ENCODE measurements around the gene ART5. TPM values are rescaled to one million over a fixed set of nuclear protein-coding genes. Genes with fewer than 3 reads are reported as not detected.

ART5 gene
- total RNA-seq, 4 donors from 2014 or later, result 0.76 TPM; not detected in 3

GRCh38 chr11:3635641-3636375 is 6.0 kb downstream of the ART5 start:
- no peak overlapping the region for H3K27ac ChIP-seq
- no peaks in the 10 kb centered on the region for H3K4me1 ChIP-seq
- H3K27me3 ChIP-seq, result no peaks in the 10 kb centered on the region
- no peaks in the 10 kb centered on the region for H3K9me3 ChIP-seq
- no peak for DNase-seq
- intact Hi-C loops (cut with DNase I), result no loop called here
- WGBS, 2 donors, result 83 to 88% methylated on average over 8 to 13 of the region's 15 CpGs
- no peaks in the 10 kb centered on the region for H3K36me3 ChIP-seq
- no peak overlapping the region for H3K4me3 ChIP-seq
- no peak for TF ChIP-seq POLR2A (IDR thresholded peaks at IDR 0.05)
- TF ChIP-seq, protein P1, sequence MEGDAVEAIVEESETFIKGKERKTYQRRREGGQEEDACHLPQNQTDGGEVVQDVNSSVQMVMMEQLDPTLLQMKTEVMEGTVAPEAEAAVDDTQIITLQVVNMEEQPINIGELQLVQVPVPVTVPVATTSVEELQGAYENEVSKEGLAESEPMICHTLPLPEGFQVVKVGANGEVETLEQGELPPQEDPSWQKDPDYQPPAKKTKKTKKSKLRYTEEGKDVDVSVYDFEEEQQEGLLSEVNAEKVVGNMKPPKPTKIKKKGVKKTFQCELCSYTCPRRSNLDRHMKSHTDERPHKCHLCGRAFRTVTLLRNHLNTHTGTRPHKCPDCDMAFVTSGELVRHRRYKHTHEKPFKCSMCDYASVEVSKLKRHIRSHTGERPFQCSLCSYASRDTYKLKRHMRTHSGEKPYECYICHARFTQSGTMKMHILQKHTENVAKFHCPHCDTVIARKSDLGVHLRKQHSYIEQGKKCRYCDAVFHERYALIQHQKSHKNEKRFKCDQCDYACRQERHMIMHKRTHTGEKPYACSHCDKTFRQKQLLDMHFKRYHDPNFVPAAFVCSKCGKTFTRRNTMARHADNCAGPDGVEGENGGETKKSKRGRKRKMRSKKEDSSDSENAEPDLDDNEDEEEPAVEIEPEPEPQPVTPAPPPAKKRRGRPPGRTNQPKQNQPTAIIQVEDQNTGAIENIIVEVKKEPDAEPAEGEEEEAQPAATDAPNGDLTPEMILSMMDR (IDR thresholded peaks at IDR 0.05), result no peak

DNA sequence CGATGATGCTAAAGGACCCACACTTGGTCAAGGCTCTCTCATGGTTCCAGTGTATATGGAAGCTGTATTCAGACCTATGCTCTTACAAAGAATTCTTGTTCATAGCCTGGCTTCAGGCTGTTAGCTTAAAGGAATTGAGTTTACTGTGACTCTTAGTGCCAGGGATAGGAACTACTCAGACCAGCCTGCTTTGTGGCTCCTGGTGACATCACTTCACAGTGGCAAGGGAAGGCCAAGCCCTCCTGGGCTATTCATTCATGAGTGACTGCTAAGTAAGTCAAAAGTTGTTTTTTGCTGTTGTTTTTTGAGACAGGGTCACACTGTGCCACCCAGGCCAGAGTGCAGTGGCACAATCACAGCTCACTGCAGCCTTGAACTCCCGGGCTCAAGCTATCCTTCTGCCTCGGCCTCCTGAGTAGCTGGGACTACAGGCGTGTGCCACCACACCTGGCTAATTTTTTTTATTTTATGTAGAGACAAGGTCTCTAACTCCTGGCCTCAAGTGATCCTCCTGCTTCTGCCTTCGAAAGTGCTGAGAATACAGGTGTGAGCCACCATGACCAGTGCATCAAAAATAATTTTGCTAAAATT is 9.6 kb downstream of the ART5 start:
- H3K4me3 ChIP-seq, result no peak overlapping the region
- no peak overlapping the region for H3K27ac ChIP-seq
- DNase-seq, result no peak
- no peak for TF ChIP-seq POLR2A (IDR thresholded peaks at IDR 0.05)
- TF ChIP-seq, protein P1 (IDR thresholded peaks at IDR 0.05), result no peak
- no peaks in the 10 kb centered on the region for H3K36me3 ChIP-seq
- no peaks in the 10 kb centered on the region for H3K27me3 ChIP-seq
- H3K9me3 ChIP-seq, result no peaks in the 10 kb centered on the region
- H3K4me1 ChIP-seq, result no peaks in the 10 kb centered on the region
- WGBS, 2 donors, result 80 to 82% methylated on average over 3 to 5 of the region's 5 CpGs
- intact Hi-C loops (cut with DNase I), result no loop called here

- H3K27ac ChIP-seq, result no peak overlapping the region
- H3K4me3 ChIP-seq, result no peak overlapping the region
- no peaks in the 10 kb centered on the region for H3K9me3 ChIP-seq
- no peaks in the 10 kb centered on the region for H3K36me3 ChIP-seq
- 81 to 89% methylated on average over 3 to 4 of the region's 4 CpGs for WGBS, 2 donors
- no peaks in the 10 kb centered on the region for H3K4me1 ChIP-seq
- TF ChIP-seq, protein P1 (IDR thresholded peaks at IDR 0.05), result no peak
- no peak for TF ChIP-seq POLR2A (IDR thresholded peaks at IDR 0.05)
- no peaks in the 10 kb centered on the region for H3K27me3 ChIP-seq
- intact Hi-C loops (cut with DNase I), result no loop called here
- DNase-seq, result no peak
Measured at GRCh38 chr11:3631331-3631730, 10.5 kb downstream of the ART5 start.

DNA sequence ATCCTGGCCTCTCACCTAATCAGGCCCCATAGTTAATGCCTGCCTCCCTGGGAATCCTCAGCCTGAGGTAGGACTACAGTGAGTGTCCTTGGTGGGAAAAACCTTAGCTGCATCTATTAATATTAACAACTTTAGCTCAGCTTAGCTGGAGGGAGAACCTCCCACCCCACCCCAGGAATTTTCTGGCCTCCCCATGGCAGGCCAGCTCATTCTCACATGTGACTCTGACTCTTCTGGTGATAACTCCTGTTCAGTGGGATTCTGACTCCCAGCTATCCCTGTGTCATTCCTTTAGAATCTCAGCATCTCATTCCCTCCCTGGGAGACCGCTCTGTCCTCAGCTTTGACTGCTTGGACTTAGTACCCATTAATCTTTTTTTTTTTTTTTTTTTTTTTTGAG is 14.5 kb downstream of the ART5 start:
- Histone ChIP-seq H3K27ac (no peak overlapping the region), H3K36me3 (no peaks in the 10 kb centered on the region), H3K27me3 (no peaks in the 10 kb centered on the region), H3K4me1 (no peaks in the 10 kb centered on the region), H3K4me3 (no peak overlapping the region), H3K9me3 (no peaks in the 10 kb centered on the region)
- intact Hi-C loops (cut with DNase I), result no loop called here
- TF ChIP-seq, protein P1 (IDR thresholded peaks at IDR 0.05), result no peak
- TF ChIP-seq POLR2A (IDR thresholded peaks at IDR 0.05), result no peak
- WGBS, 2 donors, result 93 to 94% methylated on average over 1 of the region's 1 CpG
- no peak for DNase-seq

GRCh38 chr11:3626250-3626960 is 15.4 kb downstream of the ART5 start:
- TF ChIP-seq, protein P1 (IDR thresholded peaks at IDR 0.05), result no peak
- no peak for TF ChIP-seq POLR2A (IDR thresholded peaks at IDR 0.05)
- Histone ChIP-seq H3K36me3 (no peaks in the 10 kb centered on the region), H3K4me1 (no peaks in the 10 kb centered on the region), H3K4me3 (no peak overlapping the region), H3K27ac (no peak overlapping the region), H3K9me3 (no peaks in the 10 kb centered on the region), H3K27me3 (no peaks in the 10 kb centered on the region)
- 69 to 71% methylated on average over 11 to 23 of the region's 23 CpGs for WGBS, 2 donors
- intact Hi-C loops (cut with DNase I), result no loop called here
- DNase-seq, result no peak
